Measurements from ENCODE around the gene CDH22.

Gene CDH22

DNA sequence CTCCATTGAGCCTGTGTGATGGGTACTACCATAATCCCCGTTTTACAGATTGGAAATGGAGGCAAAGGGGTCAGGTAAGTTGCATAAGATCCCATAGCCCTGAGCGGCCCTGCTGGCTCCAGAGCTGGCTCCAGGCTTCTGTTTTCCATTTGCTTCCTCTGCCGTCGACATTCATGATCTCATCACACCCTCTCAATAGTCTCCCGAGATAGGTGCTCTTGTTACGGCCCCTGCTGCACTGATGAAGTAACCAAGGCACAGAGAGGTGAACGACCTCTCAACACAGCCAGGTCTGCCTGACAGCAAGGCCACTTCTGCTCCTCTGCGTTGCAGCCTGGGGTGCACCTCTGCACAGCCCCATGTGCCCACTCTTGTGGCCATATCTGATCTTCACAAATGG lies 16.9 kb downstream of the CDH22 start:
- no peak for ATAC-seq (replicated peaks)
- no peak overlapping the region for H3K4me3 Mint-ChIP-seq
- peaks cover 0 to 43% of the 10 kb centered on the region in 2 donors for H3K27me3 Mint-ChIP-seq
- H3K27ac Mint-ChIP-seq = no peak overlapping the region
- H3K9me3 Mint-ChIP-seq = no peaks in the 10 kb centered on the region
- no peaks in the 10 kb centered on the region for H3K4me1 Mint-ChIP-seq (ENCODE audit: low read depth in 2 of 2)
- H3K36me3 Mint-ChIP-seq (ENCODE audit: insufficient read depth) = peaks cover 4% of the 10 kb centered on the region
- no peak for DNase-seq

DNA sequence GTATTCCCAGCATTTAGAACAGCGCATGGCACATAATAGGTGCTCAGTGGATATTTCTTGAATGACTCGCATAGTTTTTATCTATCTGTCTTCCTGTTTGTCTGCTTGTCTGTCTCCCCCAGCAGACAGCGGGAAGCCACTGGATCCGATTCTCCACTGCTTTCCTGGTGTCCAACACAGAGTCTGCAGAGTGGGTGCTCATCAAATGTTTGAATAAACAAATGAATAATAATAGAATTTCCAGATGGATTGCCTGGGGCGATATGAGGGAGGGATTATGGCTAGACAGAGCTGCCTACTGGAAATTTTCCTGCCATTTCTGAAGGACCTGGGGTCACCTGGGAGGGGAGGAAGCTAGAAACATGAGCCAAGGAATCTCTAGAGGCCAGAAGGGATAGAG lies 18.9 kb downstream of the CDH22 start:
- H3K9me3 Mint-ChIP-seq = no peaks in the 10 kb centered on the region
- ATAC-seq (replicated peaks) (no peak), DNase-seq (no peak)
- no peak overlapping the region for H3K27ac Mint-ChIP-seq
- peaks cover 0 to 28% of the 10 kb centered on the region in 2 donors for H3K27me3 Mint-ChIP-seq
- H3K36me3 Mint-ChIP-seq (ENCODE audit: insufficient read depth) = peaks cover 4% of the 10 kb centered on the region
- no peak overlapping the region for H3K4me3 Mint-ChIP-seq
- no peaks in the 10 kb centered on the region for H3K4me1 Mint-ChIP-seq (ENCODE audit: low read depth in 2 of 2)

DNA sequence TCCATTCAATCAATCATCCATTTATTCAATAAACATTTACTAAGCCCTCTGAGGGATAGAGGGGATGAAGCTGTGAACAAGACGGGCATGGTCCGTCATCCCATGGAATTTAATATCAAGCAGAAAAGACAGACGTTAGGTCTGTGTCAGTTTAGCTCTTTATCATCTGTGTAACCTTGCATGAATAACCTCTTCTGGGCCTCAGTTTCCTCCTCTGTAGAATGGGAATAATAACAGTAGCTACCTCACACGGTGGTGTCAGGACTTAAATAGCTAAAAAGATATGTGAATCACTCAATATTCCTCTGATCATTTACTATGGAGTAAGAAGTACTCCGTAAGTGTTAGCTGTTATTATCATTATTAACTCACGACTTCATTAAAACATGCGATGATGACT lies 21.3 kb downstream of the CDH22 start:
- no peak for DNase-seq
- no peak for ATAC-seq (replicated peaks)
- no peak overlapping the region for H3K4me3 Mint-ChIP-seq
- H3K27ac Mint-ChIP-seq = no peak overlapping the region
- peaks cover 0 to 26% of the 10 kb centered on the region in 2 donors for H3K27me3 Mint-ChIP-seq
- H3K36me3 Mint-ChIP-seq (ENCODE audit: insufficient read depth) = no peaks in the 10 kb centered on the region
- no peaks in the 10 kb centered on the region for H3K4me1 Mint-ChIP-seq (ENCODE audit: low read depth in 2 of 2)
- H3K9me3 Mint-ChIP-seq = no peaks in the 10 kb centered on the region

DNA sequence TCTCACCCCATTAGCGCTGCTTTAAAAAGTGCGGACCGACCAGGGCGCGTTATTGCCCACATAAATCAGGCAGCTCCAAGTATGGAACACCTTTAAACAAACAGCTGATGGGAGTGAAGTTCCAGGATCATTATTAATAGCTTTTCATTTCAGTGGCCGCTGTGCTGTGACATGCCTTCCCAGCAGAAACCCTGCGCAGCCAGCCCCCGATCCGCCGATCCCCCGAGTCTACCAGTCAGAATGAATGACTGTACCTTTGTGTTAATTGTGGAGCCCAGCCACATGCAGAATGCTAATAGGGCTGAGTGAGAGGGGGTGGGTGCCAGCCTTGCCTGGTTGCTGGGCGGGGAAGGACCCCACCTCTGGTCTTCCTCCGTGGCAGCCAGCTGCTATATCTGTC lies 21.9 kb downstream of the CDH22 start:
- no peaks in the 10 kb centered on the region for H3K4me1 Mint-ChIP-seq (ENCODE audit: low read depth in 2 of 2)
- ATAC-seq (replicated peaks) (no peak), DNase-seq (no peak)
- no peaks in the 10 kb centered on the region for H3K9me3 Mint-ChIP-seq
- no peaks in the 10 kb centered on the region for H3K36me3 Mint-ChIP-seq (ENCODE audit: insufficient read depth)
- H3K27me3 Mint-ChIP-seq = peaks cover 0 to 26% of the 10 kb centered on the region in 2 donors
- H3K4me3 Mint-ChIP-seq = no peak overlapping the region
- H3K27ac Mint-ChIP-seq = no peak overlapping the region

DNA sequence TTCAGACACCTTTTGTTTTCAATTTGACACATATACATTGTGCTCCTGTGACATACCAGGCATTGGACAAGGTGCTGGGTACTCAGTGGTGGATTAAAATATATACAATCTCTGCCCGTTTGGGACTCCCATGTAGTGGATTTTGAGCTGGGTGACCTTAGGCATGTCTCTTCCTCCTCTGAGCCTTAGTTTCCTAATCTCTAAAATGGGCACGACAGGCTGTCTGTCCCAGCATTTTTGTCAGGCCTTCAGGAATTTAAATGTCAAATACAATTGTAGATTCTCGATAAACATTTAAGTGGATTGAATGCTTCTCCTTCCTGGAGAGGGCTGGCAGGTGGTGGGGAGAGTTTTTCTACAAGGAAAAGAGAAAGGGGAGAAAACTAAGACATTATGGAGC lies 22.6 kb downstream of the CDH22 start:
- Mint-ChIP-seq H3K27ac (no peak overlapping the region), H3K36me3 (ENCODE audit: insufficient read depth) (no peaks in the 10 kb centered on the region), H3K4me3 (no peak overlapping the region), H3K9me3 (no peaks in the 10 kb centered on the region), H3K27me3 (peaks cover 0 to 32% of the 10 kb centered on the region in 2 donors), H3K4me1 (ENCODE audit: low read depth in 2 of 2) (no peaks in the 10 kb centered on the region)
- no peak for ATAC-seq (replicated peaks)
- no peak for DNase-seq

DNA sequence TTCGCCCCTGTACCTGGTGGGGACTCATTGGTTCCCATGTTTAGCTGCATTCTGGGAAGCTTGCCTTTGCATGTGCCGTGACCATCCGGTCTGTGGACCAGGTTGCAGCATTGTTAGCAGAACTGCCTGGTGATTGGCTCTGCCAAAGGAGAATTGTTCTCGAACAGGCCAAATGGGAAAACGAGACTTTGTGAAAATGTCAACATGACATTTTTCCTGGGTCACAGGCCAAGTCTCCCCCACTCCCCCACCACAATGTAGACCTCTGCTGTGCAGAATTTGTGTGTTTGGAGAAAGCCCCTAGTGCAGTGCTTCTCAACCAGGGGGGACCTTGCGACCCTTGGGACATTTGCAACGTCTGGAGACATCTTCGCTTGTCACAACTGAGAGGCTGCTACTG lies 23.2 kb downstream of the CDH22 start:
- no peak overlapping the region for H3K4me3 Mint-ChIP-seq
- H3K27me3 Mint-ChIP-seq = peaks cover 0 to 34% of the 10 kb centered on the region in 2 donors

DNA sequence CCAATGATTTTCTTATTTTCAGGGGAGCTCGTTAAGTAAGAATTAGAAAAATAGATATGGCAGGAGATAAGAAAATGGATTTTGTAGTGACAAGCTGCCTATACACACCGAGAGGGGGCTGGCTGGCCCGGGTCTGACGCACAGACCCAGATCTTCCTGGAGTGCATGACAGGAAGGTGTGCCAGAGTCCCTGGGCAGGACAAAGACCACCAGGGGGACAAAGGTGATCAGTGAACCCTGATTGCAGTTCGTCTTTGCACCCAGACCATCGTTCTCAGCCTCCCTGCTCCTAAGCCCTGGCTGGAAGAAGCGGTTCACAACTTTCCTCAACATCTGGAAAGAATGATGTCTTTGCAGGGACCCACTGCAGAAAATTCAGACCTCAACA lies 24.3 kb downstream of the CDH22 start:
- H3K4me3 Mint-ChIP-seq = no peak overlapping the region
- H3K4me1 Mint-ChIP-seq (ENCODE audit: low read depth in 2 of 2) = no peaks in the 10 kb centered on the region
- H3K9me3 Mint-ChIP-seq = no peaks in the 10 kb centered on the region
- H3K27me3 Mint-ChIP-seq = peaks cover 7 to 41% of the 10 kb centered on the region in 2 donors
- no peaks in the 10 kb centered on the region for H3K36me3 Mint-ChIP-seq (ENCODE audit: insufficient read depth)
- ATAC-seq (replicated peaks) (no peak), DNase-seq (no peak)
- H3K27ac Mint-ChIP-seq = no peak overlapping the region

More for the DNA sequence above, 23.2 kb downstream of the CDH22 start:
- no peaks in the 10 kb centered on the region for H3K4me1 Mint-ChIP-seq (ENCODE audit: low read depth in 2 of 2)
- no peaks in the 10 kb centered on the region for H3K36me3 Mint-ChIP-seq (ENCODE audit: insufficient read depth)
- no peaks in the 10 kb centered on the region for H3K9me3 Mint-ChIP-seq
- no peak for ATAC-seq (replicated peaks)
- H3K27ac Mint-ChIP-seq = no peak overlapping the region
- no peak for DNase-seq

DNA sequence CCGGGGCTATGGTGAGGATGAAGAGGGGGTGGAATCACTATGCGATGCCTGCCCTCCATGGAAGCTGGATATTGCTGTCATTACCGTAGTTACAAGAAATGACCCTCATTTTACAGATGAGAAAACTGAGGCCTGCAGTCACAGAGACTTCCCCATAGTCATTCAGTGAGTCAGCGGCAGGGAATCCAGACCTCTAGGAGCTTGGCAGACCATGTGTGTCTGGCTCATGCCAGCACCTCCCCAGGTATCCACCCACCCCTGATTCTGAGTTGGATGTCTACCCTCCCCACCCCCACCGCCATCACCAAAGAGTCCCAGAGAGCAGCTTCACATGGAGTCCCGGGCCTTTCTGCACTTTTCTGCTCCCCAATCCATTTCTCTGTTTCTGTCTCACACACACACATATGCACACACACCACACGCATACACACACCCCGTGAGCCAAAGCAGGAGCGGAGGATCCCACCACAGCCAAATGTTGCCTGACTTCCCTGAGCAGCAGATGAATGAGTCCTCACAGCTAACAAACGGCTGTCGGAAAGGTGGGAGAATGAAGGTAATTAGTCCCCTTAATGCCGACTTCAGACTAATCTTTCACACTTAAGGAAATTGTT lies 24.8 kb downstream of the CDH22 start:
- no peak for DNase-seq
- no peak for ATAC-seq (replicated peaks)
- H3K9me3 Mint-ChIP-seq = no peaks in the 10 kb centered on the region

DNA sequence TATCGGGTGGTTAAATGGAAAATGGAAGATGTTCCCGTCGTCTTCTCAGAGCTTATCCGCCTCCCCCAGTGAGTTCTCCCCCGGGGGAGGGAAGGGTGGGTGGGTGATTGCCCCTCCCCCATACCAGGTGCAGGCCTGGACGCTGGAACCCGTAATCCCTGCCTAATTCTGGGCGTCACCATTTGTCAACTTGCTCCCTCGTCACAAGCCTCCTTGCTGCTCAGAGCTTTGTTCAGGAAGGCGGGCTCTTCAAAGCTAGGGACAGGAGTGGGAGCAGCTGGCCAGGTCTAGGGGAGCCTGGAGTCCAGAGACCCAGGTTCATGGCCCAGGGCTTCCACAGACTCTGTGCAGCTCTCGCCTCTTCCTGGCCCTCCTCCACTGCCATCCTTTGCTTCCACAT lies 25.6 kb downstream of the CDH22 start:
- no peaks in the 10 kb centered on the region for H3K4me1 Mint-ChIP-seq (ENCODE audit: low read depth in 2 of 2)
- H3K36me3 Mint-ChIP-seq (ENCODE audit: insufficient read depth) = no peaks in the 10 kb centered on the region
- peaks cover 19 to 50% of the 10 kb centered on the region in 2 donors for H3K27me3 Mint-ChIP-seq
- H3K9me3 Mint-ChIP-seq = no peaks in the 10 kb centered on the region
- no peak overlapping the region for H3K4me3 Mint-ChIP-seq
- ATAC-seq (replicated peaks) = no peak
- H3K27ac Mint-ChIP-seq = no peak overlapping the region
- no peak for DNase-seq

More for the DNA sequence above, 24.8 kb downstream of the CDH22 start:
- Mint-ChIP-seq H3K36me3 (ENCODE audit: insufficient read depth) (no peaks in the 10 kb centered on the region), H3K27ac (no peak overlapping the region), H3K4me1 (ENCODE audit: low read depth in 2 of 2) (no peaks in the 10 kb centered on the region), H3K27me3 (peaks cover 12 to 44% of the 10 kb centered on the region in 2 donors), H3K4me3 (no peak overlapping the region)

DNA sequence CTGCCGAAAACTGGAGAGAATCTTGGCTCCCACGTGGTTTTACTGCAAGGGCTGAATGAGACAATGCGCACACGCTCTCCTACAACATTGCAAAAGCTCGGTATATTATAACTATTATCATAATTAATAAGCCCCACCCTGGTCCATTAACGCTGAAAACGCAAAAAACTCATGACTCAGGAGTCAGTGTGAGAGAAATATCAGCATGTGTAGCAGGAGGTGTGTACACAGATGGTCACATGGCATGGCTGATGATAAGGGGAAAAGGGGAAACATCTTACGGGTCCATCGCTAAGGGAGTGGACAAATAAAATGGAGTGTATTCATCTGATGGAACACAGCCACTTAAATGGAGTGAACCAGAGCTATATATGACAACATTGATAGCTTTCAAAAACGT lies 29.2 kb downstream of the CDH22 start:
- Mint-ChIP-seq H3K36me3 (ENCODE audit: insufficient read depth) (no peaks in the 10 kb centered on the region), H3K27me3 (peaks cover 50 to 73% of the 10 kb centered on the region in 2 donors), H3K27ac (no peak overlapping the region), H3K4me3 (no peak overlapping the region), H3K9me3 (no peaks in the 10 kb centered on the region), H3K4me1 (ENCODE audit: low read depth in 2 of 2) (no peaks in the 10 kb centered on the region)
- ATAC-seq (replicated peaks) (no peak), DNase-seq (no peak)

DNA sequence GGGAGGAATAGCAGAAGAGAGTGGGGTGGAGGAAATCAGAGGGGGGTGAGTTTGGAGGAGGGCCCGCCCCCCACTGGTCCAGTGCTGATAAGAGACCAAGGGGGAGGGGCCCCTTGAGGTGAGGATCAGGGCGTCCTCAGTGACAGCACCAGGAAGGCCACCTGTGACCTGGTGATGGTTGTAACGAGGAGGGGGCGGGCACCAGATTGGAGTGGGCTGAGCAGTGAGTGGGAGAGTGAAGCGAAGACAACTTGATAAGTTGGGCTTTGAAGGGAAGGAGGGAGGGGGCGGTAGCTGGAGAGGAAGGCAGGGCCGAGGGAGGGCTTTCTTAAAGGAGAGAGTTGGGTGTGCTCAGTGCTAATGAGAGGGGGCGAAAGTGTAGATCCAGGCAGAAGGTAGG lies 30.7 kb downstream of the CDH22 start:
- H3K27me3 Mint-ChIP-seq = peaks cover 63 to 70% of the 10 kb centered on the region in 2 donors
- no peak overlapping the region for H3K4me3 Mint-ChIP-seq
- H3K27ac Mint-ChIP-seq = no peak overlapping the region

DNA sequence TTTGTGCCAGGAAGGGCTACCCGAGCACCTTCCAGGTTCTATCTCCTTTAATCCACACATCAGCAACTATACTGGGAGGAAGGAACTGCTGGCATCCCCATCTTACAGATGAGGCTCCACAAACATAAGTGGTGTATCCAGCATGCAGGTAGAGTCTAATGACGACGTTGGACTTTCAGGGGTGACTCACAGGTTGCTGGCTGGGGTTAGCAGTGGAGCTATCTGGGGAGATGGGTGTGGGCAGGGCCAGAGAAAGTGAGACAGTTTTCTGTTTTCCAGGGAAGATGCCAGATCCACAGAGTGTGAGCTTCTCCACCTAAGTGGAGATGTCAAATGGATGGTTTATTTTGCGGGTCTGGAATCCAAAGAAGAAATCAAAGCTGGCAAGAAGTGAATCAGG lies 31.8 kb downstream of the CDH22 start:
- ATAC-seq (replicated peaks) = no peak
- Mint-ChIP-seq H3K27me3 (peaks cover 72 to 74% of the 10 kb centered on the region in 2 donors), H3K27ac (no peak overlapping the region)

More for the DNA sequence above, 30.7 kb downstream of the CDH22 start:
- Mint-ChIP-seq H3K36me3 (ENCODE audit: insufficient read depth) (no peaks in the 10 kb centered on the region), H3K4me1 (ENCODE audit: low read depth in 2 of 2) (no peaks in the 10 kb centered on the region), H3K9me3 (peaks cover 0 to under 1% of the 10 kb centered on the region in 2 donors)
- ATAC-seq (replicated peaks) (no peak), DNase-seq (no peak)

DNA sequence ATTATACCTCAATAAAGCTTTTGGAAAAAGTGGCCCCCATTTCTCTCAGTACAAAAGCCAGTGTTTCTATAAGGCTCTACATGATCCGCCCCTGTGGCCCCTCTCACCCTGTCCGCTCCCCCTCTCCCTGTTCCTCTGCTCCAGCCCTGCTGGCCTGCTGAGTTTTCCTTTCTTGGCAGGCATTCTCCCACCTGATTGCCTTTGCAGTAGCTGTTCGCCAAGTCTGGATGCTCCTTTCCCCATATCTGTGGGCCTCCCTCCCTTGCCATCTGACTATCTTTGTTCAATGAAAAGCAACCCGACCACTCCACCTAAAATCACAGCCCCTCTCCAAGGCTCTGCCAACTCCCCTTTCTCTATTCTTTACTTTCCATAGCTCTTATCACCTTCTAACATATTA lies 33.2 kb downstream of the CDH22 start:
- ATAC-seq (replicated peaks) (no peak), DNase-seq (no peak)
- Mint-ChIP-seq H3K36me3 (ENCODE audit: insufficient read depth) (no peaks in the 10 kb centered on the region), H3K9me3 (peaks cover 0 to 7% of the 10 kb centered on the region in 2 donors), H3K4me3 (no peak overlapping the region), H3K4me1 (ENCODE audit: low read depth in 2 of 2) (no peaks in the 10 kb centered on the region), H3K27me3 (peaks cover 75 to 88% of the 10 kb centered on the region in 2 donors), H3K27ac (no peak overlapping the region)

More for the DNA sequence above, 31.8 kb downstream of the CDH22 start:
- H3K4me1 Mint-ChIP-seq (ENCODE audit: low read depth in 2 of 2) = no peaks in the 10 kb centered on the region
- H3K36me3 Mint-ChIP-seq (ENCODE audit: insufficient read depth) = no peaks in the 10 kb centered on the region
- DNase-seq = no peak
- H3K4me3 Mint-ChIP-seq = no peak overlapping the region
- peaks cover 0 to 7% of the 10 kb centered on the region in 2 donors for H3K9me3 Mint-ChIP-seq

DNA sequence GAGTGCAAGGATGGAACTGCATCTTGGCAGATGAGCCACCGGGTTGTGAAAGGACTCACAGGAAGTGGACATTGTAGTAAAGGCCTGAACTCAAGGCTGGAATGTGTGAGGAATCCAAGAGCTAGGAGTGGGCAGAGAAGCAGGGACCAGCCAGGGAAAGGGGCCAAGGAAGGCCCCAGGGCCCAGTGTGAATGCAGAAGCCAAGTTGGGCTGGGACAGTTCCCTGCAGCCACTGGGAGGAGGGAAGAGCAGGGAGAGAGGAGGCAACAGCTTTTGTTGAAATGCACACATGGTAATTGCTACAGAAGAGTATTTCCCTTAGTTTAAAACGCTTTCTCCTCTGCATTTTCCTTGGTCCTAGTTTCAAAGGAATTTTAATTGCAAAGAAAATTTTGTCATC lies 34.6 kb downstream of the CDH22 start:
- Mint-ChIP-seq H3K9me3 (peaks cover 0 to 7% of the 10 kb centered on the region in 2 donors), H3K27me3 (peaks cover 77 to 91% of the 10 kb centered on the region in 2 donors), H3K36me3 (ENCODE audit: insufficient read depth) (no peaks in the 10 kb centered on the region)

More for the DNA sequence above, 34.6 kb downstream of the CDH22 start:
- H3K27ac Mint-ChIP-seq = no peak overlapping the region
- no peak for DNase-seq
- no peaks in the 10 kb centered on the region for H3K4me1 Mint-ChIP-seq (ENCODE audit: low read depth in 2 of 2)
- ATAC-seq (replicated peaks) = no peak
- H3K4me3 Mint-ChIP-seq = no peak overlapping the region

Measured in effector memory CD8-positive, alpha-beta T cell (primary cell).